ENCODE measurements around the gene PLEKHG7. TPM values are rescaled to one million over a fixed set of nuclear protein-coding genes. Genes with fewer than 3 reads are reported as not detected.

Gene PLEKHG7
- total RNA-seq, 1 donor from 2014 or later, result 0.23 TPM

- no peak for TF ChIP-seq CTCF (conservative IDR thresholded peaks at IDR 0.05; ENCODE audit: low read depth, low read length)
- no peak for DNase-seq (ENCODE audit: low read depth)
- H3K4me3 ChIP-seq (ENCODE audit: low read depth, low read length), result no peak overlapping the region
Measured at GRCh38 chr12:92733181-92733580, 30.4 kb downstream of the PLEKHG7 start.

- no peak overlapping the region for H3K4me3 ChIP-seq (ENCODE audit: low read depth, low read length)
- no peak for DNase-seq (ENCODE audit: low read depth)
- TF ChIP-seq CTCF (conservative IDR thresholded peaks at IDR 0.05; ENCODE audit: low read depth, low read length), result no peak
Measured at GRCh38 chr12:92733661-92734060, 30.9 kb downstream of the PLEKHG7 start.

GRCh38 chr12:92735131-92735721, 32.4 kb downstream of the PLEKHG7 start:
- no peak overlapping the region for H3K4me3 ChIP-seq (ENCODE audit: low read depth, low read length)
- DNase-seq (ENCODE audit: low read depth), result peak; percentile 82
- peak; percentile 44 for TF ChIP-seq CTCF (conservative IDR thresholded peaks at IDR 0.05; ENCODE audit: low read depth, low read length)

GRCh38 chr12:92736605-92737004, 33.8 kb downstream of the PLEKHG7 start:
- no peak overlapping the region for H3K4me3 ChIP-seq (ENCODE audit: low read depth, low read length)
- no peak for DNase-seq (ENCODE audit: low read depth)
- no peak for TF ChIP-seq CTCF (conservative IDR thresholded peaks at IDR 0.05; ENCODE audit: low read depth, low read length)

- no peak for DNase-seq (ENCODE audit: low read depth)
- no peak overlapping the region for H3K4me3 ChIP-seq (ENCODE audit: low read depth, low read length)
- TF ChIP-seq CTCF (conservative IDR thresholded peaks at IDR 0.05; ENCODE audit: low read depth, low read length), result no peak
Measured at GRCh38 chr12:92737855-92738850, 35.4 kb downstream of the PLEKHG7 start.

GRCh38 chr12:92739113-92739512, 36.3 kb downstream of the PLEKHG7 start:
- H3K4me3 ChIP-seq (ENCODE audit: low read depth, low read length), result no peak overlapping the region
- DNase-seq (ENCODE audit: low read depth), result no peak
- TF ChIP-seq CTCF (conservative IDR thresholded peaks at IDR 0.05; ENCODE audit: low read depth, low read length), result no peak
